ENCODE data around the gene CDC42EP4.

Gene CDC42EP4

DNA sequence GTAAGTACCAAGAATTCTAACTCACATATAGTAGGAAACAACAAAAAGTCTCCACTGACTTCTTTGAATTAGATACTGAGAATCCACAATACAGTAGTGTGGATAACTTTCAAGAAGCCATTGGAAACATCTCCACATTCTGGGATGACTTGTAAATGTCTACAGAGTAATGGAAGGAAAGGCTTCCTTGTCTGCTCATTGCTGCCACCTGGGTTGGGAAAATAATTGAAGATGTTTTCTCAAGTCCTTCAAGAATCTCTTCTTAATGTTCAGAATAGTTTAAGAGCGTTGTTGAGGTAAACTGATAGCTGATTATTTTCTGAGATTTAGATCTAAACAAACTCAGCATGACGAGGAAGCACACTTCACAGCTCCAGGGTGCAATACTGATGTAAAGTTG, 64.1 kb downstream of the CDC42EP4 start:
- no peak for DNase-seq

- no peak for DNase-seq
These were observed 71.2 kb downstream of the CDC42EP4 start for GRCh38 chr17:73240561-73240960.

DNA sequence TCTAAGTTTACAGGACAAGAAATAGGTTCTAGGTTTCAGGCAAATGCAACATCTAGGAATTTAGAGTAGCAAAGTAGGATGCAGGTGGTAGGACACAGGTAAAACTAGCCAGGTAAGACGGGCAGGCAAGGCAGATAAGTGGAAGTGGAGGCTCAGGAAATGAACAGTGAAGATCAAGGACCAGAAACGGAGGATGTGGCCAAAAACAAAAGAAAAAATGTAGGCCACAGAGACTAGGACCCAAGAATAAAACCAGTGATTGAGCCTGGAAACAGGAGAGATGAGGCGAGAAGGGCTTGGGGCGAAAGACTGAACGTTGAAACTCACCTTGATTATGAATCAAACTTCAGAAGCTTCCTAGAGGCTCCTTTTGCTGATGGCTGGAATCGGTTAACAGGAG, 74.1 kb downstream of the CDC42EP4 start:
- DNase-seq = no peak

GRCh38 chr17:73234736-73235135, 77.1 kb downstream of the CDC42EP4 start:
- DNase-seq = no peak
